DMS153 (cell line): ENCODE results near the gene C19orf25.
"Not testable (repeated sequence)": the region's sequence is repeated elsewhere in the genome, so short reads cannot be mapped to it uniquely, and the experiment has no call there.

Source experiments
- DNase-seq: peaks from one replicate; lab custom pipeline; 2025; lab: John Stamatoyannopoulos, UW

C19orf25 gene

GRCh38 chr19:1449467-1450442 lies 29.3 kb downstream of the C19orf25 start, which contains the start of gene APC2:
Gene APC2 (plus strand): TSS chr19:1450121. CDS start chr19:1453002, 2,881 bp downstream.
- DNase-seq = no peak

DNA sequence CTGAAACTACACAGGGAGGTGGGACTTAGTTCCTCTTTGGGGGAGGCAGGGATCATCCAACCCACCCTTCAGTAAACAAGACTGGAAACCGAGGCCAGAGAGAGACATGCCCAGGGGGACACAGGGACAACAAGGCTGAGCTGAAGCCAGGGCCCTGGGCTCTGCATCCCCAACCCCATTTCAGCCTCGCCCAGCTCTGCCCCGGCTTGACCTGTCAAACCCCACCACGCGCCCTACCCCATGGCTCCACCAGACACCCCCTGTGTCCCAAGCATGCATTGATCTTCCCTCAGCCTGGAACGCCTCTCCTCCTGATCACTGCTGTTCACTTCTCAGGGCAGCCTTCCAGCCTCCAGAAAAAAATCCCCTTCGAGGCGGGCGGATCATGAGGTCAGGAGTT lies 31.1 kb downstream of the C19orf25 start:
- no peak for DNase-seq

DNA sequence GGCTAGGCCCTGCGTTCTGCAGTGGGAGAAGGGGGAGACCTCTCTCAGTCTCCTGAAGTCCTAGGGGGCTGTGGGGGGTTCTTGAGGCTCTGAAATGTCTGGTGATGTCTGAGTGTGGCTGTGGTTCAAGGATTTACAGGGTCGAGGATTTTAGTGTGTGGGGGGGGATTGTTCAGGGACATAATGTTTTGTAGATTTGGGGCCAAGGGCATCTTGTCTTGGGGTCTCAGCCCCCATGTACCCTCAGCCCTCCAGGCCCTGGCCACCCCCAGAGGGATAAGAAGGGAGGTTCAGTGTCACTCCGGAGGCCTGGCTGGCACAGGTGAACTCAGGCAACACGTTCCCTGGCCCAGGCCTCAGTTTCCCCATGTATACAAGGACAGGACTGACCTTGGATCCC lies 31.5 kb downstream of the C19orf25 start:
- DNase-seq = no peak

DNA sequence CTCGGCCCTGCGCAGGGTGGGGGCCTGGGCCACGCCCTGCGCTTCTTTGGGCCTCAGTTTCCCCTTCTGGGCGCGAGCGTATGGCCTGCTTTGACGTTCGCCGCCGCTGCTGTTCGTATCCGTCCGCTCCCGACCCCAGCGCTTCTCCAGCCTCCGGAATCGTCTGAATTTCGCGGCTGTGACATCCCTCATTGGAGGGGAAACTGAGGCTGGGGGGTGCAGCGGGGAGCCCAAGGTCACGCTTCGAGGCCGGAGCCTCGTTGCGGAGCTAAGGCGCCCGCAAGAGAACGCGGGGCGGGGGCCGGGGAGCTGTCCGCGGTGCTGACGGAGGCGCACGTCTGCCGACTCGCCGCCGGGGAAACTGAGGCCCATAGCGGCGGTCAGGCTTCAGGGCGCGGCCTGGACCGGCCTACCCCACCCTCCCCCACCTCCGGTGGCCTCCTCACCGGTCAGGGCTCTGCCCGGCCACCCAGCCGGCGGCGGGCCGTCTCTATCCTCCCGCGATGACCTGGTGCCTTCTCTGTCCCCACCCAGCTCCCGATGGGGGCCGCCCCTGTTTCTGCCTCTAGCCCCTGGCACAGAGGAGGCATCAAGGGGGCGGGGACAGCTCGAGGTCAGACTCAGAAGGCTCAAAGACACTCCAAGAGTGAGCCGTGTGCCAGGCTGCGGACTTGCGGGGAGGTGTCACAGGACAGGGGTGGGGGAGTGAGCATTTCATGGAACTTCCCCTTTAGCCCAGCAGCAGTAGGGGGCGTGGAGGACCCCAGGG lies 32.1 kb downstream of the C19orf25 start:
- no peak for DNase-seq

DNA sequence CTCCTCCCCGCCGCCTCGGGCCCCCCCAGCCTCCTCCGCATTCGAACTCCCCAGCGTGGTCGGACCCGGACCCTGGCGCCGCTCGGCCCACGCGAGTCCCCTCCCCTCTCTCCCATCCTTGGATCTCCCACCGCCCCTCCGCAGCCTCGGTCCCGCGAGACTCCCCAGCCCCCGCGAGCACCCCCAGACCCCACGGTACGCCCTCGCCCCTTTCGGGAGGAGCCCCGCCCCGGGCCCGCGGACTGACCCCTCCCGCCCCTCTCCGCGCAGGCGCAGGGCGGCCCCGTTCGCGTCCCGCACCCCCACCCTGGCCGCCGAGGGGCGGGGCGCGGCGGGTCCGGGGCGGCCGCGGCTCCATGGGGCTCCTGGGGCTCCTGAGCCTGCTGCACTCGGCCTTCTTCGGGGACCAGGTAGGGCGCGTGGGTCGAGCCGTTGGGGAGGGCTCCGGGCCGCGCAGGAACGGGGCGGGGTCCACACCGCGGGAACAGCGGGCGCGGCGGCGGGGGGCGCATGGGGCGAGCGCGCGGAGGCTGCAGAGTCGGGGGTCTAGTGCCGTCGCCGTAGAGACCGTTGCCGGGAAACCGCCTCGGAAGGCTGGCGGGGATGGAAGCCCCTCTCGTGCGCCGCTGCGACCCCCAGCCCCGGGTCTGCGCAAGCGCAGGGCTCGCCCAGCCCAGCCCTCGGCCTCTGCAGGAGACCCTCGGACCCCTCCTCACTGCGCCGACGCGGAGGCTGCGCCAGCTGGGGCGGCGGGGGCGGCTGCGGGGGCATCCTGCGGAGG lies 32.9 kb downstream of the C19orf25 start:
- no peak for DNase-seq

DNA sequence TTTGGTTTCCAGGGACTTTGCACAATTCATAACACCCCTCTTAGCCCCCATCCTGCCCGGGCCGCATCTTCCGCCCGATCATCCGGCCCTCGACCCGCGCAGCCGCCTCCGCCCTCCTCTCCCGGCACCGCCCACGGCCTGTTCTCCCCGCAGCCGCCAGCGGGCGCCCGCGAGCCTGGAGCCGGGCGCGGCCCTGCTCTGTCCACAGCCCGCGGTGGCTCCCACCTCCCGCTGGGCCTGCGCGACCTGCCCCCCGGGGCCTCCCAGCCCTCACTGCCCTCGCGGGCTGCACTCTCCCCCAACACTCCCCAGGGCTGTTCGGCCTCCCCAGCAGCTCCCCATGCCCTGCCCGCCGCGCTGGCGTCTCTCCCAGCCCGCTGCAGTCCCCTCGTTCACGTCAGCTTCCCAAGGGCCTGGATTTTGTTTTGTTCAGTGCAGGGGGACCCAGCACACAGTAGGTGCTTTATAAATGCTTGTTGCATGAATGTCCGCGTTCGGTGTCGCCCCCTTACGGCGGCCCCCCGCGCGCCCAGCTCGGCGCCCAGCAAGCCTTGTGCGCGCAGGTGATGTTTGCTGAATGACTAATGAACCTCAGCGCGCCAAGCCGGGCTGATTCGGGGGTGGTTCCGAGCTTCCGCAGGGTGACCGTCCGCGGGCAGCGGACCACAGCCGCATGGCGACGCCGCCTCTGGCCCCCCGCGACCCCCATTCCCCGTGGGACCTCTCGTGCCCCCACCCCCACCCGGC lies 33.7 kb downstream of the C19orf25 start:
- DNase-seq = no peak

DNA sequence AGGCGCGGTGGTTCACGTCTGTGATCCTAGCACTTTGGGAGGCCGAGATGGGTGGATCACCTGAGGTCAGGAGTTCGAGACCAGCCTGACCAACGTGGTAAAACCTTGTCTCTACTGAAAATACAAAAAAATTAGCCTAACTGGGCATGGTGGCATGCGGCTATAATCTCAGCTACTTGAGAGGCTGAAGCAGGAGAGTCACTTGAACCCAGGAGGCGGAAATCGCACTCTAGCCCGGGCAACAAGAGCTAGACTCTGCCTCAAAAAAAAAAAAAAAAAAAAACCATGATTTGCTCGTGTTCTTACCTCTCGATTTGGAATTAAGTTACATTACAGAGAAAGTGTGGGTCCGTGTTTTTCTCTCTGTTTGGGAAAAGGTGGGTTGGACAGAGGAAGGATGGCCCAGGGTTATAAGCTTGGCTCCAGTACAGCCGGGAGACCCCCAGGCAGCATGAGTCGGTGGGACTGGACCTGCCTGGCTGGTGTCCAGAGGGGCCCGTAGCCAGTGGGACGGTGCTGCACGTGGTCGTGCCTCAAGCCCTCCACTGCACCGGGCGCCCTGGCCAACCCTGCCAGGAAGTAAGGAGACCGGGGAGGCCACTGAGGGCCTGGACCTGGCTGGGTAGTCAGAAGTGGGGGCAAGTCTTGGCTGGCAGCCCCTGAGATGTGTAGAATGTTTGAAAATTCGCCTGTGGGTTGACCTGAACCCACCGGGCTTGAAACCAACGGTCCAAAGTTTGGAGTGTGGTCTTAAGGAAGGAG lies 37.2 kb downstream of the C19orf25 start:
- no peak for DNase-seq

DNA sequence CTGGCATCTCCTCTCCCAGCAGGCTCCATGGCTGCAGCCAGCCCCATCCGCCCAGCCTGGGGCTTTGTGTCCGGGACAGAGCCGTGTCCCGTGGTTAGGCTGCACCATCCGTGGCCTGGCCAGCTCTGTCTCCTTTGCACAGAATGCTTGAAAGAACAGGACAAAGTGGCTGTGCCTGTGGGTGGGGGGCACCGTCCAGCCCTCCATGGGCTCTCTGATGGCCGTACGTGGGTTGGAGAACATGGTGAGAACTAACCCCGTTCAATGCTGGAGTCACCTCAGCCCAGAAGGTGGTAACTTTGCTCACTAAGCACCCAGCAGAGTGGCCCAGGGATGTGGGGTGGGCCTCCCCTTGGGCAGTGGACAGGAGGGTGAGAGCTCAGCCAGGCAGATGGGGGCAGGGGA lies 38.0 kb downstream of the C19orf25 start:
- DNase-seq = no peak

- no peak for DNase-seq
Observed at GRCh38 chr19:1440418-1440801, 38.6 kb downstream of the C19orf25 start.

DNA sequence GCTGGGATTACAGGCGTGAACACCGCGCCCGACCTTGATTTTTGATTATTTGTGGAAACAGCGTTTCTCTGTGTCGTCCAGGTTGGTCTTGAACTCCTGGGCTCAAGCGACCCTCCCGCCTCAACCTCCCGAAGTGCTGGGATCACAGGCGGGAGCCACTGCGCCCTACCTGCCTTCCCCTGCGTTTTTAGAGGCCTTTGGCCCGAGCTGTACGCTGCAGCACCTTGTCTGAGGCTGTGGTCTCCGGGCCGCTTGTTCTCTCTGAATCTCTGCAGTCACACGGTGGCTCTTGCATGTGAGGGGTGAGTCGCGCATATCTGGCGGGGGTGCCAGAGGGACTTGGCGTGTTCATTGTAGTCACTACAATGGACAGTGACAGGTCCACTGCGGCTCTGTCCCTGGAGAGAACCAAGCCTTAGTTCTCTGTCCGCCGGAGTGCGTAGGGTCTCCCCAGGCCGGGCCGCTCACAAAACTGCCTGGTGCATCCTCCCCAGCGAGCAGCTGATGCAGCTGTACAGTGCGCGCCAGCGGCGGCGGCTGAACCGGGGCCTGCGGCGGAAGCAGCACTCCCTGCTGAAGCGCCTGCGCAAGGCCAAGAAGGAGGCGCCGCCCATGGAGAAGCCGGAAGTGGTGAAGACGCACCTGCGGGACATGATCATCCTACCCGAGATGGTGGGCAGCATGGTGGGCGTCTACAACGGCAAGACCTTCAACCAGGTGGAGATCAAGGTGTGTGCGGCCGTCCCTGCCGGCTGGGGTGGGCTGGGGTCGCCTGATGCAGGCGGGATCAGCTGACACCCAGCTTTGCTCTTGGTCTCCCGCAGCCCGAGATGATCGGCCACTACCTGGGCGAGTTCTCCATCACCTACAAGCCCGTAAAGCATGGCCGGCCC lies 39.2 kb downstream of the C19orf25 start:
- DNase-seq = not testable (repeated sequence)

DNA sequence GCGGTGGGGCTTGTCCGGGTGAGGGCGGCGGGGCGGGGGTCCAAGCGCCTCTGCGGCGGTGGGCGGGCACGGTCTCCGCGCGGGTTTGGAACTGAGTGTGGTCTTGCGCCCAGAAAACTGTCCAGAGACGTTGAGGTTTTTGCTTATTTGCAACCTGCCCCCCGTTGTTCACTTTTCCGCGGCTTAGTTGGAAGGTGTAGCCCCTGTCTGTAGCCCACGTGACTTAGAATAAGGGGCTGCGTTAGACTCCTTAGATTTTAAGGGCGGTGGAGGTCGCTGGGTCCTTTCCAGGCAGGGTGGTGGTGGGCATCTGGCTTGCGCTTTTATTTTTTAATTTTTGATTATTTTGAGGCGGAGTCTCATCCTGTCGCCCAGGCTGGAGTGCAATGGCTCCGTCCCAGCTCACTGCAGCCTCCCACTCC lies 40.1 kb downstream of the C19orf25 start:
- DNase-seq = no peak

GRCh38 chr19:1438035-1438932 lies 40.7 kb downstream of the C19orf25 start, which contains the start of gene RPS15:
Gene RPS15 (plus strand): TSS chr19:1438396. CDS start chr19:1438426, 30 bp downstream.
- peak; percentile 54 for DNase-seq

- no peak for DNase-seq
Observed at GRCh38 chr19:1437609-1438008, 41.4 kb downstream of the C19orf25 start.

DNA sequence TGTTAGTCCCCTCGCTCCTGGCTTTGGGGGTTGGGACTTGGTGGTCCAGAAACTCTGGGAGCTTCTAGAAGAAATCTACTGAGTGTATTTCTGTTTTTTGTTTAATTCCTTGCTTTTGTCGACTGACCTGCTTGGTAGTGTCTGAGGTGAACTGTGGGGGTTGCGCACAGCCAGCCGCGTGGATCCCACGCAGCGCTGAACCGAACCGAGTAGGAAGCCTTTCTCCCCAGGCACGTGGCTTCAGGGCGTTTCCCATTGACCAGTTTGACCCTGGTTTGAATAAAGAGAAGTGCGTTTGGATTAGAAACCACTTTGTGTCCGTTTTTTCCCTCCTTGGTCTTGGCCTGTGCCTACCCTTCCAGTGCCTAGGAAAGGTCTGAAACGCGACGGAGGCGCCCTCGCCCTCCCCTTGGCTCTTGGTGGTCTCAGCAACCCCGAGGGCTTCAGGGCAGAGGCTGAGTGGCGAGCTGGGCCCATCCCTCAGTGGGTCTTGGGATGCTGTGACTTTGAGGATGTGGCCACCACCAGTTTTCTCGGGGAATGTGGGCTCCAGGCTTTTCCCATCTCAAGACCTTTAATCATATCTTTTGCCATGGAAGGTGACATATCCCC lies 43.5 kb downstream of the C19orf25 start:
- DNase-seq = no peak

- DNase-seq = no peak
Observed at GRCh38 chr19:1434577-1435060, 44.4 kb downstream of the C19orf25 start.

DNA sequence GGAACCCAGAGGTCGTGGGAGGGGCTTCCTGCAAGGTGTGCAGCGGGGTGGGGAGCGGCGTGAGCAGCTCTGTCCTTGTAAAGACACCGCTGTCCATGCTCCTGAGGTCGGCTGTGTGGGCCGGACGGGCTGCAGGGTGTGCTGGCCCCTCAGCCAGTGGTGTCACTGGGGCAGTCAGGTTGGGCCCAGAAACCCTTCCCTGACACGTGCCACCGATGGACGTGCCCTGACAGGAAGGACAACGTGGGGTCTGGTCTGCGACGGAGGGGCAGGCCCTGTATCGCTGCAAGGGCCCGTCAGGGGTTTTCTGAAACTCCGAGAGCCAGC lies 45.0 kb downstream of the C19orf25 start:
- DNase-seq = no peak

GRCh38 chr19:1433119-1434039 lies 45.6 kb downstream of the C19orf25 start:
- DNase-seq = no peak
